GM12874 (cell line): ENCODE measurements around the gene CDH20.

Source experiments
- CTCF ChIP-seq: IDR thresholded peaks from 2 replicates; pipeline ENCODE4 v1.5.1; 2011; ENCODE audit warnings: low read depth, mild to moderate bottlenecking, control low read depth, low read length, moderate library complexity; ENCODE audit not compliant: insufficient read depth

CDH20 gene

GRCh38 chr18:61400716-61401115, 67.5 kb downstream of the CDH20 start:
- no peak for TF ChIP-seq CTCF

GRCh38 chr18:61402726-61403125, 69.5 kb downstream of the CDH20 start:
- TF ChIP-seq CTCF: no peak

- no peak for TF ChIP-seq CTCF
Observed at GRCh38 chr18:61413396-61413795, 80.2 kb downstream of the CDH20 start.

GRCh38 chr18:61414086-61414485, 80.9 kb downstream of the CDH20 start:
- no peak for TF ChIP-seq CTCF

GRCh38 chr18:61419763-61420162, 86.5 kb downstream of the CDH20 start:
- TF ChIP-seq CTCF: no peak

- TF ChIP-seq CTCF: no peak
Observed at GRCh38 chr18:61420218-61420885, 87.1 kb downstream of the CDH20 start.

- TF ChIP-seq CTCF: no peak
Observed at GRCh38 chr18:61426492-61427053, 93.3 kb downstream of the CDH20 start.

GRCh38 chr18:61428266-61428665, 95.0 kb downstream of the CDH20 start:
- no peak for TF ChIP-seq CTCF
